Measurements from ENCODE around the gene ANGPTL8.

- TF ChIP-seq EZH2phosphoT487 (IDR thresholded peaks at IDR 0.05; ENCODE audit: low read depth) = no peak
- TF ChIP-seq CTCF (IDR thresholded peaks at IDR 0.05; ENCODE audit: low read depth, low read length) = no peak
These were observed 43.7 kb upstream of the ANGPTL8 start for GRCh38 chr19:11195681-11196080.
